GM12892 (cell line): Measurements from ENCODE around the gene RXRA.

Experiments used
- POLR2A ChIP-seq: IDR thresholded peaks from 2 replicates; pipeline ENCODE4 v1.6.1; 2011; ENCODE audit warnings: low read depth, low read length, control low read depth
- POLR2AphosphoS5 ChIP-seq: IDR thresholded peaks from 2 replicates; pipeline ENCODE4 v1.6.1; 2011; ENCODE audit warnings: low read depth, low read length, control low read depth
- TAF1 ChIP-seq: IDR thresholded peaks from 2 replicates; pipeline ENCODE4 v1.6.1; 2011; ENCODE audit warnings: low read depth, mild to moderate bottlenecking, control low read depth, low read length, borderline replicate concordance

DNA sequence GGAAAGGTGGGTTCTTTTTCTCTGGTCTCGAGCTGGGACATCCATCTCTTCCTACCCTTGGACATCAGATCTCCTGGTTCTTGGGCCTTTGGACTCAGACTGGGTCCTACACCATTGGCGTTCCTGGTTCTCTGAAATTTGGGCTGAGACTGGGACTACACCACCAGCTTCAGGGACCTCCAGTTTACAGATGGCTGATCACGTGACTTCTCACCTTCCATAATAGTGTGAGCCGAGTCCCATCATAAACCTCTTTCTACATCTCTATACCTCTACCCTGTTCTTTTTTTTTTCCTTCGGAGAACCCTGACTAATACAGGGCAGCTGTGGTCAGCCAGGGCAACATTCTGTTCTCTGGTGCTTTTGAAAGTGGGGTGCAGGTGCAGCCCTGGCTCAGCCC is 27.2 kb upstream of the RXRA start:
- no peak for TF ChIP-seq POLR2AphosphoS5
- no peak for TF ChIP-seq POLR2A
- TF ChIP-seq TAF1: no peak
